GM12873 (cell line): ENCODE results near the gene UCMA.

Experiments
- TF ChIP-seq, protein P1 (sequence below): IDR thresholded peaks from 2 replicates; pipeline ENCODE4 v1.5.1; 2012; ENCODE audit warnings: low read depth, mild to moderate bottlenecking, moderate library complexity, low read length, control low read depth; ENCODE audit not compliant: insufficient read depth; ENCODE audit errors: missing control alignments

Gene UCMA

DNA sequence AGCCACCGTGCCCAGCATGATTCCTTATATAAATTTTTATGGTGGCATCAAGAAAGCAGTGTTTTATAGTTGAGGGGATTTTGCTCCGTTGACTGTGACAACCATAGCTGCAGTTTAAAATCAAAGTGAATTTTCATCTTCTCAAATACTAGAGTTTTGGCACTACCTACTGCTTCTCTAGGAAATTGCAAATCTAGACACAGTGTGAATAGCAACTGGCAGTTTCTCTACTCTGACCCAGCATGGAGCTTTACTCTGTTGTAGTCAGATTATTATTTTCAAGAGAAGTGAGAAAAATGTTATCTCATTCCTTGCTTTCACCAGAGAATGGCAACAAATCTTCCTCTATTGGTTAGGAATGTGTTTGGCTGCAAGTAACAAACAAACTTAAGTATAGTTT is 49.9 kb downstream of the UCMA start:
- TF ChIP-seq, protein P1, sequence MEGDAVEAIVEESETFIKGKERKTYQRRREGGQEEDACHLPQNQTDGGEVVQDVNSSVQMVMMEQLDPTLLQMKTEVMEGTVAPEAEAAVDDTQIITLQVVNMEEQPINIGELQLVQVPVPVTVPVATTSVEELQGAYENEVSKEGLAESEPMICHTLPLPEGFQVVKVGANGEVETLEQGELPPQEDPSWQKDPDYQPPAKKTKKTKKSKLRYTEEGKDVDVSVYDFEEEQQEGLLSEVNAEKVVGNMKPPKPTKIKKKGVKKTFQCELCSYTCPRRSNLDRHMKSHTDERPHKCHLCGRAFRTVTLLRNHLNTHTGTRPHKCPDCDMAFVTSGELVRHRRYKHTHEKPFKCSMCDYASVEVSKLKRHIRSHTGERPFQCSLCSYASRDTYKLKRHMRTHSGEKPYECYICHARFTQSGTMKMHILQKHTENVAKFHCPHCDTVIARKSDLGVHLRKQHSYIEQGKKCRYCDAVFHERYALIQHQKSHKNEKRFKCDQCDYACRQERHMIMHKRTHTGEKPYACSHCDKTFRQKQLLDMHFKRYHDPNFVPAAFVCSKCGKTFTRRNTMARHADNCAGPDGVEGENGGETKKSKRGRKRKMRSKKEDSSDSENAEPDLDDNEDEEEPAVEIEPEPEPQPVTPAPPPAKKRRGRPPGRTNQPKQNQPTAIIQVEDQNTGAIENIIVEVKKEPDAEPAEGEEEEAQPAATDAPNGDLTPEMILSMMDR, result no peak

DNA sequence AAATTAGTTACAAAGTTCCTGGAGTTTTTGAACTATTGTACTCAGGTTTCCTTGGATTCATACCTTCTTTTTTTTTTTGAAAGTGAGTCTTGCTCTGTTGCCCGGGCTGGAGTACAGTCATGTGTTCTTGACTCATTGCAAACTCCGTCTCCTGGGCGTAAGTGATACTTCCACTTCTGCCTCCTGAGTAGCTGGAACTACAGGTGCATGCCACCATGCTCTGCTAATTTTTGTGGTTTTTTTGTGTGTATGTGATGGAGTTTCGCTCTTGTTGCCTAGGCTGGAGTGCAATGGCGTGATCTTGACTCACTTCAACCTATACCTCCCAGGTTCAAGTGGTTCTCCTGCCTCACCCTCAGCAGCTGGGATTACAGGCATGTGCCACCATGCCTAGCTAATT is 50.5 kb downstream of the UCMA start:
- TF ChIP-seq, protein P1, result no peak

DNA sequence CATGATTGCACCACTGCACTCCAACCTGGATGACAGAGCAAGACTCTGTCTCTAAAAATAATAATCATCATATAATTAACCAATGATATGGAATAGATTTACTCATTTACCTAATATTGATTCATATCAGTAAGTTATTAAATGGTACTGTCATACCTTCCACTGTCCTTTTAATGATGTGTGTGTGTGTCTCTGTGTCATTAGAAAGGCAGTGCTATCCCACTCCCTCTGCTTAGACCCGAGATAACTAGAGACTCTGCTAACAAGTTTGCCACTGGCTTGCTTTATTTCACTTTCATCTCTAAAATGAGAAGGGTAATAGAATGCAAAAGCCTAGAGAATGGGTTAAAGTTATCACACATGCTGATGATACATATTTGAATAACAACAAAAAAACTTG is 51.8 kb downstream of the UCMA start:
- TF ChIP-seq, protein P1, result no peak

DNA sequence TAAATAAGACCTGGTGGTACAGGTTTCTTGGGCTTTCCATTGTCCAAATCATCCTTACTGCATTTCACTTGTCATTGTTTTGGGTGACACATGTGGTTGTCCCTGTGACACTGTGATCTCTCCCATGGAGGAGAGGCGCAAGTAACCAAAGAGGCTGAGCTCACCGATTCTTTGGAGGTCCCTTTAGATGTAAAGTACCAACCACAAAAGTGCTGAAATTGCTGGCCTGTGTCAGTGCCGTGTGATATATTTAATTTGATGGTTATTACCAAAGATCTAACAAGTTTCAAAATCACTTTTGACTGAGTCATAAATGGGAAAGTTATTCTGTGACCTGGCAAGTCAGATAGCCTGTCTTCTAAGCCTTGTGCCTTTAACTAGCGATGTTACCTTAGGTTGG is 53.4 kb downstream of the UCMA start:
- TF ChIP-seq, protein P1, result no peak

DNA sequence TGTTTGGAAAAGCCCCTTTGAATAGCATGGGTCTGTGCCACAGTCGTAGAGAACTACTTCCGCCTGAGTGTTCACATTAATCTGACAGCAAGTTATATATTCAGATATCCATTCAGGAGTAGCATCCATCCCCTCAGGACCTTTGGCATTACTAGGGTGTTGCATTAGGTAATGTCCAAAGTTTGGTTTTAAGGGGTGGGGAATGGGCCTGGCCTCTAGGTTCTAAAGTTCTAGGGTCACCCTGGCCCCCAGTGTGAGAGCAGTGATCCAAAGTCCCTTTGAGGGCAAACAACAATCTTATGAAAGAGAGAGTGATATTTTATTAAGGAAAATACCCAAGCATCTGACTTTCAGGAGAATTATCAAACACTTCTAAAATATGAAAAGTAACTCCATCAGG is 60.6 kb downstream of the UCMA start:
- TF ChIP-seq, protein P1, result no peak
